MM.1S (cell line): Measurements from ENCODE around the gene CARD8.

ENCODE experiments used
- DNase-seq: peaks from one replicate; pipeline ENCODE4 v3.0.0-alpha.2; 2015
- H2AFZ ChIP-seq: fragments of 300-600 bp; sonication (generic); 2 replicates; pipeline ENCODE4 v1.6.0; 2016; ENCODE audit warnings: antibody characterized with exemption, low read length
- H3F3A ChIP-seq: fragments of 300-600 bp; sonication (generic); 2 replicates; pipeline ENCODE4 v1.6.1; 2016; ENCODE audit warnings: mild to moderate bottlenecking, antibody characterized with exemption, low read length, moderate library complexity, mixed read lengths; ENCODE audit not compliant: insufficient read depth
- H3K27ac ChIP-seq: fragments of 300-600 bp; sonication (generic); 2 replicates; pipeline ENCODE4 v1.5.1; 2016; ENCODE audit warnings: mild to moderate bottlenecking, low read length
- H3K27me3 ChIP-seq: fragments of 300-600 bp; sonication (generic); replicated peaks from 2 replicates; pipeline ENCODE4 v1.6.0; 2016; ENCODE audit warnings: low read length; ENCODE audit not compliant: insufficient read depth
- H3K36me3 ChIP-seq: fragments of 300-600 bp; sonication (generic); replicated peaks from 2 replicates; pipeline ENCODE4 v1.6.1; 2016; ENCODE audit warnings: mild to moderate bottlenecking, low read length, mixed read lengths; ENCODE audit not compliant: insufficient read depth
- H3K4me1 ChIP-seq: fragments of 300-600 bp; sonication (generic); 2 replicates; pipeline ENCODE4 v1.6.1; 2016; ENCODE audit warnings: low read length, mixed read lengths
- H3K4me2 ChIP-seq: fragments of 300-600 bp; sonication (generic); 2 replicates; pipeline ENCODE4 v1.6.0; 2016; ENCODE audit warnings: low read depth, low read length
- H3K4me3 ChIP-seq: fragments of 300-600 bp; sonication (generic); 2 replicates; pipeline ENCODE4 v1.5.1; 2016; ENCODE audit warnings: low read length, mixed read lengths
- H3K79me2 ChIP-seq: fragments of 300-600 bp; sonication (generic); 2 replicates; pipeline ENCODE4 v1.6.1; 2016; ENCODE audit warnings: mixed run types, low read length, mixed read lengths
- H3K9ac ChIP-seq: fragments of 300-600 bp; sonication (generic); 2 replicates; pipeline ENCODE4 v1.6.1; 2016; ENCODE audit warnings: low read length, mixed read lengths
- H3K9me2 ChIP-seq: fragments of 300-600 bp; sonication (generic); replicated peaks from 2 replicates; pipeline ENCODE4 v1.6.1; 2016; ENCODE audit warnings: mild to moderate bottlenecking, low read length, mixed read lengths; ENCODE audit not compliant: insufficient read depth
- H3K9me3 ChIP-seq: fragments of 300-600 bp; sonication (generic); replicated peaks from 2 replicates; pipeline ENCODE4 v1.6.1; 2016; ENCODE audit warnings: mild to moderate bottlenecking, low read length, mixed read lengths; ENCODE audit not compliant: insufficient read depth
- H4K20me1 ChIP-seq: fragments of 300-600 bp; sonication (generic); 2 replicates; pipeline ENCODE4 v1.6.1; 2016; ENCODE audit warnings: mild to moderate bottlenecking, low read length, moderate library complexity, mixed read lengths; ENCODE audit not compliant: insufficient read depth
- CTCF ChIP-seq: fragments of 300-600 bp; sonication (generic); IDR thresholded peaks from 2 replicates; pipeline ENCODE4 v1.5.1; 2016; ENCODE audit warnings: antibody characterized with exemption, low read length, mixed read lengths
- EZH2 ChIP-seq: fragments of 300-600 bp; sonication (generic); optimal IDR thresholded peaks from 2 replicates; pipeline ENCODE3; 2017; ENCODE audit warnings: low read depth, mild to moderate bottlenecking, antibody characterized with exemption, low read length, mixed read lengths
- EZH2phosphoT487 ChIP-seq: fragments of 300-600 bp; sonication (generic); IDR thresholded peaks from 2 replicates; pipeline ENCODE4 v1.6.1; 2018; ENCODE audit warnings: antibody characterized with exemption, low read length

The CARD8 gene

GRCh38 chr19:48170817-48171347 lies 84.8 kb downstream of the CARD8 start:
- Histone ChIP-seq H3K27ac (no peak overlapping the region), H3K4me3 (peak overlapping the region; percentile 99), H3K27me3 (no peaks in the 10 kb centered on the region), H3K9ac (peak overlapping the region; percentile 96), H3K79me2 (peaks cover 50% of the 10 kb centered on the region), H4K20me1 (peaks cover 8% of the 10 kb centered on the region), H3K9me2 (no peaks in the 10 kb centered on the region), H3F3A (peaks cover 10% of the 10 kb centered on the region), H3K36me3 (no peaks in the 10 kb centered on the region), H3K9me3 (no peaks in the 10 kb centered on the region), H2AFZ (peak overlapping the region; percentile 93), H3K4me1 (peaks cover 23% of the 10 kb centered on the region), H3K4me2 (peak overlapping the region; percentile 82)
- peak; percentile 21 for DNase-seq
- TF ChIP-seq CTCF (no peak), EZH2 (no peak), EZH2phosphoT487 (no peak)

GRCh38 chr19:48169939-48170803 lies 85.5 kb downstream of the CARD8 start, which contains the start of the genes LIG1 and ZSWIM9:
LIG1 (minus strand) TSS chr19:48170344; CDS start chr19:48165566, 4,778 bp downstream.
ZSWIM9 (plus strand) TSS chr19:48170680; CDS start chr19:48171803, 1,123 bp downstream.
- Histone ChIP-seq H3K27ac (peak within 1 kb of the TSS; percentile 92), H3K4me2 (peak within 1 kb of the TSS; percentile 83), H3F3A (peaks cover 10% of the 10 kb centered on the region), H3K9me3 (no peaks in the 10 kb centered on the region), H3K36me3 (no peaks in the 10 kb centered on the region), H3K4me1 (peaks cover 23% of the 10 kb centered on the region), H3K79me2 (peaks cover 57% of the 10 kb centered on the region), H3K9ac (peak within 1 kb of the TSS; percentile 96), H3K9me2 (no peaks in the 10 kb centered on the region), H4K20me1 (peaks cover 8% of the 10 kb centered on the region), H2AFZ (peak within 1 kb of the TSS; percentile 93), H3K4me3 (peak within 1 kb of the TSS; percentile 99), H3K27me3 (no peaks in the 10 kb centered on the region)
- peak; percentile 94 for DNase-seq
- TF ChIP-seq EZH2phosphoT487 (no peak), EZH2 (no peak), CTCF (no peak)

GRCh38 chr19:48169578-48169938 lies 86.2 kb downstream of the CARD8 start:
- Histone ChIP-seq H3K27ac (peak overlapping the region; percentile 92; the same call in 1 of the 2 replicates), H3K9ac (peak overlapping the region; percentile 96; the same call in 1 of the 2 replicates)

More at GRCh38 chr19:48169578-48169938, 86.2 kb downstream of the CARD8 start:
- no peaks in the 10 kb centered on the region for H3K9me3 ChIP-seq
- H3K4me3 ChIP-seq = peak overlapping the region; percentile 99
- TF ChIP-seq CTCF (no peak), EZH2 (no peak), EZH2phosphoT487 (no peak)
- H3K27me3 ChIP-seq = no peaks in the 10 kb centered on the region
- peaks cover 23% of the 10 kb centered on the region for H3K4me1 ChIP-seq
- H3F3A ChIP-seq = peaks cover 10% of the 10 kb centered on the region
- no peaks in the 10 kb centered on the region for H3K9me2 ChIP-seq
- no peak overlapping the region for H2AFZ ChIP-seq
- H3K36me3 ChIP-seq = no peaks in the 10 kb centered on the region; the same call in 1 of the 2 replicates
- DNase-seq = peak; percentile 82
- H3K79me2 ChIP-seq = peaks cover 60% of the 10 kb centered on the region
- H3K4me2 ChIP-seq = peak overlapping the region; percentile 83; the same call in 1 of the 2 replicates
- peaks cover 8% of the 10 kb centered on the region for H4K20me1 ChIP-seq
